GM12878 (cell line): ENCODE measurements around the gene SIVA1. TPM values are rescaled to one million over a fixed set of nuclear protein-coding genes. Genes with fewer than 3 reads are reported as not detected.

Source experiments
- ATAC-seq: fragments of 200-7000 bp; cut with Tn5 transposase; 3 replicates; pipeline ENCODE4 v1.9.1; 2020; ENCODE audit warnings: mild to moderate bottlenecking, moderate library complexity
- BruUV-seq: library from RNA; stranded (reverse); fragments of 400-500 nt; replicated peaks from 2 replicates; lab custom pipeline; 2021; lab: Mats Ljungman, UMichigan
- CTCF ChIA-PET: fragments of 300-600 bp; sonication (Branson Sonifier 250); formaldehyde crosslinking; extraction: SDS; loops from one replicate; lab custom pipeline; 2021; ENCODE audit warnings: inconsistent platforms; lab: Yijun Ruan, JAX
- POLR2A ChIA-PET: fragments of 350-600 bp; formaldehyde crosslinking; extraction: SDS; loops from one replicate; lab custom pipeline; 2021; ENCODE audit warnings: inconsistent platforms; lab: Charles Lee
- RAD21 ChIA-PET: fragments of 300-600 bp; sonication (Branson Sonifier 250); formaldehyde crosslinking; loops from one replicate; lab custom pipeline; 2023; ENCODE audit warnings: antibody characterized with exemption; ENCODE audit not compliant: unreplicated experiment; lab: Charles Lee
- SMC1A ChIA-PET: fragments of 300-600 bp; sonication (Branson Sonifier 250); formaldehyde crosslinking; loops from one replicate; lab custom pipeline; 2023; ENCODE audit not compliant: unreplicated experiment, uncharacterized antibody; lab: Charles Lee
- DNase-seq: peaks from one replicate; pipeline ENCODE4 v3.0.0-alpha.2; 2011; ENCODE audit warnings: low read depth, low spot score
- FAIRE-seq: peaks from 3 replicates; lab custom pipeline; 2011; peaks lifted over from hg19 to GRCh38; lab: Jason Lieb, UNC
- H2AFZ ChIP-seq: 2 replicates; pipeline ENCODE4 v1.6.0; 2011; ENCODE audit warnings: low read depth, low read length, control low read depth; ENCODE audit not compliant: control insufficient read depth
- H3K27ac ChIP-seq: 2 replicates; pipeline ENCODE4 v1.5.1; 2011; ENCODE audit warnings: control low read depth; ENCODE audit not compliant: control insufficient read depth, insufficient read depth
- H3K27me3 ChIP-seq, 2 experiments: replicated peaks in 1 of 2; 2 replicates each; pipeline versions ENCODE4 v1.6.0 to v1.6.1; 2011; ENCODE audit warnings: low read length in 1 of 2; ENCODE audit not compliant: control insufficient read depth in 2 of 2, insufficient read depth in 2 of 2
- H3K36me3 ChIP-seq, 2 experiments: 2 replicates each; pipeline ENCODE4 v1.5.1; 2011; ENCODE audit warnings: low read length in 1 of 2; ENCODE audit not compliant: control insufficient read depth in 2 of 2, insufficient read depth in 2 of 2
- H3K4me1 ChIP-seq: 2 replicates; pipeline ENCODE4 v1.6.1; 2011; ENCODE audit warnings: mild to moderate bottlenecking, low read length, moderate library complexity, mixed read lengths; ENCODE audit not compliant: control insufficient read depth, insufficient read depth
- H3K4me2 ChIP-seq: 2 replicates; pipeline ENCODE4 v1.6.0; 2011; ENCODE audit warnings: control low read depth; ENCODE audit not compliant: control insufficient read depth, insufficient read depth
- H3K4me3 ChIP-seq: fragments of 200-600 bp; sonication (generic); 2 replicates; pipeline ENCODE4 v1.5.1; 2016
- H3K79me2 ChIP-seq: 2 replicates; pipeline ENCODE4 v1.6.0; 2011; ENCODE audit warnings: low read length; ENCODE audit not compliant: control insufficient read depth, insufficient read depth
- H3K9ac ChIP-seq: 2 replicates; pipeline ENCODE4 v1.8.0; 2011; ENCODE audit warnings: low read length, control low read depth, mixed read lengths; ENCODE audit not compliant: control insufficient read depth, insufficient read depth
- H3K9me3 ChIP-seq: replicated peaks from 3 replicates; pipeline ENCODE4 v1.5.1; 2011; ENCODE audit warnings: mild to moderate bottlenecking, low read length; ENCODE audit not compliant: control insufficient read depth, insufficient read depth
- H4K20me1 ChIP-seq: 2 replicates; pipeline ENCODE4 v1.6.0; 2011; ENCODE audit not compliant: control insufficient read depth, insufficient read depth
- BACH1 ChIP-seq: fragments of 450-650 bp; IDR thresholded peaks from 2 replicates; pipeline ENCODE4 v1.6.1; 2017; ENCODE audit warnings: mild to moderate bottlenecking, borderline replicate concordance
- BRCA1 ChIP-seq: IDR thresholded peaks from 2 replicates; pipeline ENCODE4 v1.6.1; 2011; ENCODE audit warnings: low read depth, low read length, improper control_type of control experiment
- CBFB ChIP-seq: IDR thresholded peaks from 2 replicates; pipeline ENCODE4 v1.6.1; 2016; ENCODE audit warnings: antibody characterized with exemption, low read depth
- CEBPZ ChIP-seq: fragments of 150-350 bp; IDR thresholded peaks from 2 replicates; pipeline ENCODE4 v1.6.1; 2016; ENCODE audit warnings: low read depth, low read length
- CREM ChIP-seq: IDR thresholded peaks from 2 replicates; pipeline ENCODE4 v1.6.1; 2014; ENCODE audit warnings: antibody characterized with exemption, low read depth
- DPF2 ChIP-seq: fragments of 450-650 bp; IDR thresholded peaks from 2 replicates; pipeline ENCODE4 v1.6.1; 2017; ENCODE audit warnings: mild to moderate bottlenecking
- GATAD2B ChIP-seq: fragments of 450-650 bp; conservative IDR thresholded peaks from 2 replicates; pipeline ENCODE4 v1.6.1; 2017; ENCODE audit warnings: low read depth, mild to moderate bottlenecking, moderate library complexity
- IKZF1 ChIP-seq: fragments of 450-650 bp; conservative IDR thresholded peaks from 2 replicates; pipeline ENCODE4 v1.6.1; 2017; ENCODE audit warnings: antibody characterized with exemption, mild to moderate bottlenecking
- LARP7 ChIP-seq: fragments of 450-650 bp; IDR thresholded peaks from 2 replicates; pipeline ENCODE4 v1.6.1; 2017; ENCODE audit warnings: mild to moderate bottlenecking
- MEF2A ChIP-seq: IDR thresholded peaks from 2 replicates; pipeline ENCODE4 v1.6.1; 2011; ENCODE audit warnings: low read depth, mild to moderate bottlenecking, low read length, moderate library complexity; ENCODE audit not compliant: insufficient read depth
- NKRF ChIP-seq: fragments of 450-650 bp; conservative IDR thresholded peaks from 2 replicates; pipeline ENCODE4 v1.6.1; 2017; ENCODE audit warnings: mild to moderate bottlenecking, moderate library complexity
- NR2F1 ChIP-seq: fragments of 450-650 bp; conservative IDR thresholded peaks from 2 replicates; pipeline ENCODE4 v1.6.1; 2017; ENCODE audit warnings: mild to moderate bottlenecking
- RB1 ChIP-seq: fragments of 450-650 bp; formaldehyde crosslinking; IDR thresholded peaks from 2 replicates; pipeline ENCODE4 v1.6.1; 2017; ENCODE audit warnings: mild to moderate bottlenecking, borderline replicate concordance
- RBBP5 ChIP-seq: fragments of 200-600 bp; sonication (generic); conservative IDR thresholded peaks from 2 replicates; pipeline ENCODE4 v1.6.1; 2016
- RUNX3 ChIP-seq: IDR thresholded peaks from 2 replicates; pipeline ENCODE4 v1.6.1; 2012; ENCODE audit warnings: low read length, inconsistent platforms
- SP1 ChIP-seq: IDR thresholded peaks from one replicate; pipeline ENCODE4 v1.6.1; 2011; ENCODE audit warnings: low read depth, low read length
- YY1 ChIP-seq: IDR thresholded peaks from 2 replicates; pipeline ENCODE4 v1.6.1; 2011; ENCODE audit warnings: low read depth, mild to moderate bottlenecking, low read length
- ZNF24 ChIP-seq: fragments of 450-650 bp; IDR thresholded peaks from 2 replicates; pipeline ENCODE4 v1.6.1; 2017; ENCODE audit warnings: antibody characterized with exemption, mild to moderate bottlenecking
- ZZZ3 ChIP-seq: IDR thresholded peaks from 2 replicates; pipeline ENCODE4 v1.6.1; 2011; ENCODE audit warnings: low read depth; ENCODE audit not compliant: control insufficient read depth, insufficient read length
- WGBS: methylation state at CpG from one replicate; pipeline ENCODE4 v1.1.6; 2016; ENCODE audit warnings: low lambda C conversion rate; ENCODE audit not compliant: insufficient replicate concordance, insufficient coverage; ENCODE audit errors: missing lambda C conversion rate; 5-methylcytosine and 5-hydroxymethylcytosine counted together
- in situ Hi-C: fragments of 300-500 bp; cut with MboI; formaldehyde crosslinking; loops from 9 replicates; pipeline ENCODE4 v1.14.3; 2018; ENCODE audit warnings: mixed read lengths
- intact Hi-C: fragments of 100-400 bp; cut with micrococcal nuclease; formaldehyde crosslinking; loops from one replicate; pipeline ENCODE4 v1.14.2; 2022; ENCODE audit not compliant: unreplicated experiment
- polyA plus RNA-seq, 11 experiments: library from polyadenylated mRNA; depleted of rRNA in 4 of 11; unstranded in 6 of 11; stranded (reverse) in 5 of 11; fragments of >200 nt; fragmentation: Nextera tagmentation in 4 of 11; fragmentation: Illumina TruSeq in 1 of 11; extraction: Ambion mirVana in 4 of 11; extraction: Trizol in 1 of 11; gene quantifications; 1 replicate in 1 of 11; 2 replicates in 10 of 11; pipeline versions ENCODE4 v1.2.1 to v1.2.3, GENCODE V29; 2011 to 2016; ENCODE audit warnings: inconsistent platforms in 2 of 11, missing spikeins in 2 of 11, low read depth in 1 of 11
- total RNA-seq, 4 experiments: library from RNA; depleted of rRNA in 3 of 4; stranded (reverse); fragments of >200 nt in 3 of 4; fragmentation: Illumina TruSeq in 1 of 4; extraction: Trizol in 1 of 4; gene quantifications; 2 replicates each; pipeline versions ENCODE4 v1.2.1 to v1.2.3, GENCODE V29; 2013 to 2021

The SIVA1 gene
- total and polyA plus RNA-seq, 10 of the 15 experiments (the other 5 are each of a cell fraction or from before 2014, with no cell fraction given), result 4.6 to 282 (median 106) TPM

- H3K9ac ChIP-seq, result peak within 1 kb of the TSS; percentile 87
- SMC1A ChIA-PET, result no interaction called here
- H2AFZ ChIP-seq, result peak within 1 kb of the TSS; percentile 80
- peak within 1 kb of the TSS; percentile 52 for H3K27ac ChIP-seq
- FAIRE-seq (no peak), DNase-seq (no peak), ATAC-seq (peak; percentile 49)
- H3K4me2 ChIP-seq, result peak within 1 kb of the TSS; percentile 98
- H3K9me3 ChIP-seq, result no peaks in the 10 kb centered on the region
- intact Hi-C loops, result no loop called here
- H4K20me1 ChIP-seq, result no peaks in the 10 kb centered on the region; the same call in 1 of the 2 replicates
- no TSS peak for BruUV-seq
- POLR2A ChIA-PET, result no interaction called here
- in situ Hi-C loops, result no loop called here
- H3K4me1 ChIP-seq, result peaks cover 19% of the 10 kb centered on the region
- under 1% methylated on average over 58 of the region's 124 CpGs for WGBS
- RAD21 ChIA-PET, result no interaction called here
- H3K4me3 ChIP-seq, result peak within 1 kb of the TSS; percentile 68
- peaks cover 0 to 3% of the 10 kb centered on the region in 2 experiments; a peak in 1 of 4 replicates for H3K27me3 ChIP-seq
- H3K79me2 ChIP-seq, result peaks cover 26% of the 10 kb centered on the region
- CTCF ChIA-PET, result interaction anchor here (1.0 to 1.4 kb wide), 4 partner anchors 24 to 137 kb away, joined by 3 to 4 read pairs (median 3); no protein-coding TSS in a partner anchor
- peaks cover 0 to 3% of the 10 kb centered on the region in 2 experiments; a peak in 2 of 4 replicates for H3K36me3 ChIP-seq
- 0 out of 2 replicates have a peak, but pooled peaks have one; percentile 36 for TF ChIP-seq DPF2
- TF ChIP-seq RBBP5, result no peak
- no peak for TF ChIP-seq ZZZ3
- peak; percentile 46; the same call in 1 of the 2 replicates for TF ChIP-seq NR2F1
- TF ChIP-seq RUNX3, result 0 out of 2 replicates have a peak, but pooled peaks have one; percentile 6
- TF ChIP-seq RB1, result no peak
- TF ChIP-seq CEBPZ, result no peak
- no peak for TF ChIP-seq YY1
- 0 out of 2 replicates have a peak, but pooled peaks have one; percentile 53 for TF ChIP-seq BACH1
- TF ChIP-seq IKZF1, result peak; percentile 36; the same call in 1 of the 2 replicates
- peak; percentile 71; the same call in 1 of the 2 replicates for TF ChIP-seq LARP7
- no peak for TF ChIP-seq MEF2A
- no peak for TF ChIP-seq CREM
- no peak for TF ChIP-seq CBFB
- no peak for TF ChIP-seq SP1
- no peak for TF ChIP-seq ZNF24
- TF ChIP-seq NKRF, result peak; percentile 62
- TF ChIP-seq GATAD2B, result peak; percentile 72
- no peak for TF ChIP-seq BRCA1
Measured at GRCh38 chr14:104794993-104795780, 42.2 kb downstream of the SIVA1 start, which contains the start of gene AKT1. AKT1 (minus strand) TSS chr14:104795748; CDS start chr14:104792643, 3,105 bp downstream.
